ENCODE measurements around the gene KANK4. TPM values are rescaled to one million over a fixed set of nuclear protein-coding genes. Genes with fewer than 3 reads are reported as not detected.

KANK4 gene
- polyA plus RNA-seq, 2 of the 4 experiments (the other 2 are of a cell fraction) = 0.66 to 0.81 TPM

GRCh38 chr1:62294261-62294660, 25.0 kb downstream of the KANK4 start:
- POLR2A ChIA-PET = interaction anchor here (1.1 kb wide), 1 partner anchor 142 kb away, joined by 3 read pairs; no protein-coding TSS in a partner anchor
- WGBS (ENCODE audit: missing lambda C conversion rate) = 58% methylated on average over 4 of the region's 5 CpGs

GRCh38 chr1:62288662-62289061, 30.6 kb downstream of the KANK4 start:
- no peak for FAIRE-seq
- POLR2A ChIA-PET = no interaction called here

More at GRCh38 chr1:62294261-62294660, 25.0 kb downstream of the KANK4 start:
- ATAC-seq (peak; percentile 62 to 85; a peak in 4 of 6 replicates), DNase-seq (ENCODE audit: low read depth in 1 of 2, low spot score in 1 of 2) (peak; percentile 19 to 22), FAIRE-seq (no peak)
- no peaks in the 10 kb centered on the region for H3K9me3 ChIP-seq
- H3K4me3 ChIP-seq = no peak overlapping the region
- H3K27ac ChIP-seq = no peak overlapping the region
- H3K4me1 ChIP-seq = no peaks in the 10 kb centered on the region
- CTCF ChIA-PET = interaction anchor here (0.6 to 2.1 kb wide), 7 partner anchors 9 to 113 kb away, joined by 3 to 12 read pairs (median 3); no protein-coding TSS in a partner anchor
- TF ChIP-seq TFCP2L1 (CRISPR knock-in tag; IDR thresholded peaks at IDR 0.05) (no peak), RAD21 (conservative IDR thresholded peaks at IDR 0.05 in 1 of 2, IDR thresholded peaks at IDR 0.05 in 1 of 2) (peak in 1 of 2 experiments; percentile 55; a peak in 4 of 5 replicates), SMC3 (IDR thresholded peaks at IDR 0.05) (peak; percentile 37; the same call in 2 of the 3 replicates)
- H3K4me2 ChIP-seq = no peak overlapping the region

DNA sequence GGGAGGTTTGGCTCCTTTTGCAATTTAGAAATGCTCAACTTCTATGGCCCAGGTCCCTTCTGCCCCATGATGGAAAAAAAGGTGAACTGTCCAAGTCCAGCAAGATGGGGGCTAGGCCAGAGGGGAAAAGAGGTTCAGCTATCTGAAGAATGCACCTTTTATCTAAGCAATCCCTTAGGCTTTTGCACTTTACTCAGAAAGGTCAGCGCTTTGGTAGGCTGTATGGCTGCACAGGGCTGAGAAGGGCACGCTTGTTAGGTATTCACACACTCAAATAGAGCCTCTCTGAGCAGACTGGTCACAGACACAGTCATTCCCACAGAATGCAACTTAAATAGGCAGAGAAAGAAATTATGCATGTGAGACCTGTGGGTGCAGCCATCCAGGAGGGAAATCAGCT, 31.0 kb downstream of the KANK4 start:
- Histone ChIP-seq H3K4me2 (no peak overlapping the region), H3K4me3 (no peak overlapping the region), H3K27ac (no peak overlapping the region), H3K4me1 (peaks cover 7% of the 10 kb centered on the region; the same call in 1 of the 3 replicates), H3K9me3 (no peaks in the 10 kb centered on the region)
- FAIRE-seq = no peak
- no peak for ATAC-seq
- POLR2A ChIA-PET = no interaction called here
- CTCF ChIA-PET = no interaction called here
- 90% methylated on average over 2 of the region's 2 CpGs for WGBS (ENCODE audit: missing lambda C conversion rate)
- no peak for DNase-seq (ENCODE audit: low read depth in 1 of 2, low spot score in 1 of 2)
- TF ChIP-seq BHLHE40 (IDR thresholded peaks at IDR 0.05; ENCODE audit: low read depth, low read length) (no peak), HMGXB4 (CRISPR knock-in tag; IDR thresholded peaks at IDR 0.05; ENCODE audit: borderline replicate concordance) (no peak), SMC3 (IDR thresholded peaks at IDR 0.05) (no peak), EHF (CRISPR knock-in tag; IDR thresholded peaks at IDR 0.05) (no peak), PHF8 (IDR thresholded peaks at IDR 0.05; ENCODE audit: borderline replicate concordance, low read depth) (no peak), EHMT2 (IDR thresholded peaks at IDR 0.05; ENCODE audit: low read depth) (no peak), REST (IDR thresholded peaks at IDR 0.05) (no peak), RAD21 (conservative IDR thresholded peaks at IDR 0.05 in 1 of 2, IDR thresholded peaks at IDR 0.05 in 1 of 2) (no peak), RFX5 (IDR thresholded peaks at IDR 0.05) (no peak), ZFP36 (IDR thresholded peaks at IDR 0.05; ENCODE audit: borderline replicate concordance, partially characterized antibody) (no peak), BCL3 (IDR thresholded peaks at IDR 0.05) (no peak)

More at GRCh38 chr1:62288662-62289061, 30.6 kb downstream of the KANK4 start:
- DNase-seq (ENCODE audit: low read depth in 1 of 2, low spot score in 1 of 2) (no peak), ATAC-seq (no peak)
- H3K4me2 ChIP-seq = no peak overlapping the region
- H3K9me3 ChIP-seq = no peaks in the 10 kb centered on the region
- no peak overlapping the region for H3K27ac ChIP-seq
- TF ChIP-seq FOSL2 (IDR thresholded peaks at IDR 0.05) (no peak), FOSL2 (CRISPR knock-in tag; IDR thresholded peaks at IDR 0.05) (no peak), ZC3H11A (IDR thresholded peaks at IDR 0.05) (no peak), HOXB5 (CRISPR knock-in tag; IDR thresholded peaks at IDR 0.05) (no peak), ESRRA (IDR thresholded peaks at IDR 0.05; ENCODE audit: borderline replicate concordance, low read length) (no peak), SMC3 (IDR thresholded peaks at IDR 0.05) (no peak), REST (IDR thresholded peaks at IDR 0.05) (no peak), ZSCAN20 (CRISPR knock-in tag; IDR thresholded peaks at IDR 0.05) (no peak), HDAC2 (IDR thresholded peaks at IDR 0.05) (no peak), RAD21 (conservative IDR thresholded peaks at IDR 0.05 in 1 of 2, IDR thresholded peaks at IDR 0.05 in 1 of 2) (no peak), HOXB13 (CRISPR knock-in tag; IDR thresholded peaks at IDR 0.05; ENCODE audit: low read depth) (no peak), MAFK (IDR thresholded peaks at IDR 0.05; ENCODE audit: partially characterized antibody) (no peak), JUN (IDR thresholded peaks at IDR 0.05) (no peak), TP53 (CRISPR knock-in tag; IDR thresholded peaks at IDR 0.05) (no peak), POLR2AphosphoS2 (conservative IDR thresholded peaks at IDR 0.05; ENCODE audit: low read length) (no peak)
- peaks cover 7% of the 10 kb centered on the region; the same call in 1 of the 3 replicates for H3K4me1 ChIP-seq
- WGBS (ENCODE audit: missing lambda C conversion rate) = 82% methylated on average over 4 of the region's 4 CpGs
- no peak overlapping the region for H3K4me3 ChIP-seq
- CTCF ChIA-PET = no interaction called here

Data from A549 (cell line).